Measurements from ENCODE around the gene UGT1A1.

GRCh38 chr2:233718552-233718951 lies 41.5 kb upstream of the UGT1A1 start, which contains the start of gene UGT1A4:
- no peak for TF ChIP-seq SPI1 (IDR thresholded peaks at IDR 0.05; ENCODE audit: borderline replicate concordance, low read depth)
- no peak for TF ChIP-seq CTCF (IDR thresholded peaks at IDR 0.05; ENCODE audit: insufficient read depth, low read length)
- TF ChIP-seq POLR2AphosphoS5 (IDR thresholded peaks at IDR 0.05; ENCODE audit: low read depth): no peak
